Measurements from ENCODE around the gene CREBBP. TPM values are rescaled to one million over a fixed set of nuclear protein-coding genes. Genes with fewer than 3 reads are reported as not detected.

CREBBP gene
- total RNA-seq, 2 donors from 2014 or later: 35.3 to 57.7 TPM

GRCh38 chr16:3713587-3714242, 166.8 kb downstream of the CREBBP start:
- Histone ChIP-seq H3K4me3 (no peak overlapping the region), H3K4me1 (peaks cover 43% of the 10 kb centered on the region), H3K27me3 (no peaks in the 10 kb centered on the region), H3K27ac (peak overlapping the region; percentile 35 to 84 (median 76)), H3K36me3 (replicated peaks in 1 of 2; ENCODE audit: insufficient read depth in 1 of 2, low read depth in 2 of 2) (no peaks in the 10 kb centered on the region), H3K9me3 (no peaks in the 10 kb centered on the region)
- TF ChIP-seq, protein P1, sequence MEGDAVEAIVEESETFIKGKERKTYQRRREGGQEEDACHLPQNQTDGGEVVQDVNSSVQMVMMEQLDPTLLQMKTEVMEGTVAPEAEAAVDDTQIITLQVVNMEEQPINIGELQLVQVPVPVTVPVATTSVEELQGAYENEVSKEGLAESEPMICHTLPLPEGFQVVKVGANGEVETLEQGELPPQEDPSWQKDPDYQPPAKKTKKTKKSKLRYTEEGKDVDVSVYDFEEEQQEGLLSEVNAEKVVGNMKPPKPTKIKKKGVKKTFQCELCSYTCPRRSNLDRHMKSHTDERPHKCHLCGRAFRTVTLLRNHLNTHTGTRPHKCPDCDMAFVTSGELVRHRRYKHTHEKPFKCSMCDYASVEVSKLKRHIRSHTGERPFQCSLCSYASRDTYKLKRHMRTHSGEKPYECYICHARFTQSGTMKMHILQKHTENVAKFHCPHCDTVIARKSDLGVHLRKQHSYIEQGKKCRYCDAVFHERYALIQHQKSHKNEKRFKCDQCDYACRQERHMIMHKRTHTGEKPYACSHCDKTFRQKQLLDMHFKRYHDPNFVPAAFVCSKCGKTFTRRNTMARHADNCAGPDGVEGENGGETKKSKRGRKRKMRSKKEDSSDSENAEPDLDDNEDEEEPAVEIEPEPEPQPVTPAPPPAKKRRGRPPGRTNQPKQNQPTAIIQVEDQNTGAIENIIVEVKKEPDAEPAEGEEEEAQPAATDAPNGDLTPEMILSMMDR (IDR thresholded peaks at IDR 0.05): no peak
- TF ChIP-seq POLR2A (IDR thresholded peaks at IDR 0.05): no peak
- ATAC-seq (no peak), DNase-seq (no peak)
- intact Hi-C loops (cut with DNase I): no loop called here
- 71 to 84% methylated on average over 10 to 15 of the region's 15 CpGs for WGBS, 2 donors

- H3K4me3 ChIP-seq: no peak overlapping the region
- TF ChIP-seq, protein P1 (IDR thresholded peaks at IDR 0.05): peak in 2 of 7 experiments; percentile 5
- peak in 2 of 3 donors; percentile 44 to 46 for TF ChIP-seq POLR2A (IDR thresholded peaks at IDR 0.05)
- 48 to 55% methylated on average over 8 to 16 of the region's 16 CpGs for WGBS, 2 donors
- H3K36me3 ChIP-seq (replicated peaks in 1 of 2; ENCODE audit: insufficient read depth in 1 of 2, low read depth in 2 of 2): no peaks in the 10 kb centered on the region
- intact Hi-C loops (cut with DNase I): no loop called here
- no peaks in the 10 kb centered on the region for H3K27me3 ChIP-seq
- no peaks in the 10 kb centered on the region for H3K9me3 ChIP-seq
- H3K27ac ChIP-seq: peak overlapping the region; percentile 35 to 84 (median 76)
- ATAC-seq (peak; percentile 36), DNase-seq (peak in 3 of 4 donors; percentile 54 to 70 (median 58))
- H3K4me1 ChIP-seq: peaks cover 40% of the 10 kb centered on the region
Observed at GRCh38 chr16:3712861-3713372, 167.6 kb downstream of the CREBBP start.

- 89 to 92% methylated on average over 10 of the region's 10 CpGs for WGBS, 2 donors
- H3K27ac ChIP-seq: no peak overlapping the region
- no peak overlapping the region for H3K4me3 ChIP-seq
- H3K4me1 ChIP-seq: no peaks in the 10 kb centered on the region
- no peaks in the 10 kb centered on the region for H3K9me3 ChIP-seq
- DNase-seq: no peak
- no peaks in the 10 kb centered on the region for H3K27me3 ChIP-seq
- no peaks in the 10 kb centered on the region for H3K36me3 ChIP-seq (replicated peaks in 1 of 2; ENCODE audit: insufficient read depth in 1 of 2, low read depth in 2 of 2)
- intact Hi-C loops (cut with DNase I): no loop called here
- no peak for ATAC-seq
- TF ChIP-seq, protein P1 (IDR thresholded peaks at IDR 0.05): no peak
- no peak for TF ChIP-seq POLR2A (IDR thresholded peaks at IDR 0.05)
Observed at GRCh38 chr16:3706253-3707012, 174.1 kb downstream of the CREBBP start.

GRCh38 chr16:3702082-3702481, 178.4 kb downstream of the CREBBP start:
- H3K27ac ChIP-seq: no peak overlapping the region
- ATAC-seq (no peak), DNase-seq (no peak)
- H3K9me3 ChIP-seq: no peaks in the 10 kb centered on the region
- no peak overlapping the region for H3K4me3 ChIP-seq
- intact Hi-C loops (cut with DNase I): no loop called here
- no peaks in the 10 kb centered on the region for H3K4me1 ChIP-seq
- H3K36me3 ChIP-seq (replicated peaks in 1 of 2; ENCODE audit: insufficient read depth in 1 of 2, low read depth in 2 of 2): no peaks in the 10 kb centered on the region
- 96% methylated on average over 7 of the region's 7 CpGs for WGBS, 2 donors
- no peak for TF ChIP-seq POLR2A (IDR thresholded peaks at IDR 0.05)
- TF ChIP-seq, protein P1 (IDR thresholded peaks at IDR 0.05): no peak
- no peaks in the 10 kb centered on the region for H3K27me3 ChIP-seq
